Ovary (tissue), 9 donors: ENCODE results near the gene SDC4. TPM values are rescaled to one million over a fixed set of nuclear protein-coding genes. Genes with fewer than 3 reads are reported as not detected.

Experiments
- DNase-seq, 5 donors: peaks; one replicate each; pipeline ENCODE4 v3.0.0-alpha.2; 2019 to 2020
- H3K27ac ChIP-seq, 2 donors: fragments of 200-600 bp; one replicate each; pipeline versions ENCODE4 v1.5.1 to v1.8.0; 2019 to 2022
- H3K27me3 ChIP-seq: fragments of 200-600 bp; one replicate; pipeline ENCODE4 v1.8.0; 2022
- H3K36me3 ChIP-seq: fragments of 200-600 bp; sonication (generic); one replicate; pipeline ENCODE4 v1.5.1; 2019
- H3K4me1 ChIP-seq: one replicate; pipeline ENCODE4 v1.8.1; 2013; ENCODE audit warnings: mild to moderate bottlenecking, moderate library complexity; ENCODE audit not compliant: insufficient read depth
- H3K4me3 ChIP-seq: fragments of 200-600 bp; sonication (generic); one replicate; pipeline ENCODE4 v1.5.1; 2017
- H3K9me3 ChIP-seq, 2 donors: fragments of 200-600 bp in 1 of 2; sonication (generic) in 1 of 2; one replicate each; pipeline versions ENCODE4 v1.5.1 to v1.8.1; 2013 to 2019; ENCODE audit warnings: mild to moderate bottlenecking in 1 of 2, moderate library complexity in 1 of 2
- CTCF ChIP-seq, 3 donors: fragments of 450-650 bp in 2 of 3; fragments of 200-600 bp in 1 of 3; IDR thresholded peaks; one replicate each; pipeline versions ENCODE4 v1.5.1 to v1.8.0; 2016 to 2022; ENCODE audit warnings: antibody characterized with exemption in 3 of 3, mild to moderate bottlenecking in 1 of 3
- EP300 ChIP-seq: sonication (generic); formaldehyde crosslinking; IDR thresholded peaks from one replicate; pipeline ENCODE4 v1.6.1; 2017; ENCODE audit warnings: antibody characterized with exemption
- POLR2A ChIP-seq: fragments of 450-650 bp; IDR thresholded peaks from one replicate; pipeline ENCODE4 v1.6.1; 2017; ENCODE audit warnings: antibody characterized with exemption, mild to moderate bottlenecking, moderate library complexity
- WGBS, 3 donors: extraction: QIAGEN DNeasy Blood & Tissue Kit in 1 of 3; methylation state at CpG; one replicate each; pipeline versions ENCODE4 v1.1.5 to v1.1.7; 2013 to 2017; 5-methylcytosine and 5-hydroxymethylcytosine counted together
- intact Hi-C, 4 donors: fragments of 100-400 bp; cut with DNase I; formaldehyde crosslinking; loops; one replicate each; pipeline versions ENCODE4 v1.11.0 to v1.15.1; 2022 to 2023
- polyA plus RNA-seq, 2 donors: library from polyadenylated mRNA; stranded (reverse); fragments of 200-250 nt in 1 of 2; fragments of 350-450 nt in 1 of 2; fragmentation: Illumina TruSeq in 1 of 2; extraction: RNeasy Lipid Tissue Mini Kit (QIAGEN cat#74804) in 1 of 2; gene quantifications; one replicate each; pipeline ENCODE4 v1.2.3, GENCODE V29; 2013 to 2014
- total RNA-seq, 7 donors: library from RNA; depleted of rRNA in 2 of 7; stranded (reverse); fragments of >200 nt in 2 of 7; fragmentation: NEBNext Ultra II Directional in 3 of 7; extraction: Animal tissue kit (Norgen Biotek cat#: 25700) in 3 of 7; gene quantifications; one replicate each; pipeline versions ENCODE4 v1.1.0 to v1.2.4, GENCODE V29; 2016 to 2023
- donor health status: DM: no; HTN: no; CAD: no; lungs with moderate emphysema.
- donor health status: DM: no; HTN: no; CAD: no.
- donor health status: Bipolar disorder and iron deficiency.
- donor health status: DM: yes; HTN: yes; CAD: no.
- donor health status: DM: no; HTN: no; CAD: no.
- donor health status: DM: yes; HTN: yes; CAD: no.

The SDC4 gene
- total and polyA plus RNA-seq, 9 donors, result 12.9 to 269 (median 45.9) TPM

- no peaks in the 10 kb centered on the region for H3K4me1 ChIP-seq
- TF ChIP-seq POLR2A (no peak), EP300 (no peak), CTCF (IDR thresholded peaks at IDR 0.05) (no peak)
- no peak overlapping the region for H3K27ac ChIP-seq
- intact Hi-C loops, result loop anchor here (5.0 to 10.0 kb wide), 5 partner anchors 119 to 457 kb away; no protein-coding TSS in a partner anchor
- no peaks in the 10 kb centered on the region for H3K9me3 ChIP-seq
- no peaks in the 10 kb centered on the region for H3K36me3 ChIP-seq
- no peak overlapping the region for H3K4me3 ChIP-seq
- no peak for DNase-seq
- H3K27me3 ChIP-seq, result no peaks in the 10 kb centered on the region
- 52 to 65% (median 59%) methylated on average over 3 of the region's 3 CpGs for WGBS, 3 donors
These were observed 30.4 kb downstream of the SDC4 start for GRCh38 chr20:45317826-45318225.

GRCh38 chr20:45316150-45317080 lies 31.8 kb downstream of the SDC4 start:
- Histone ChIP-seq H3K4me1 (no peaks in the 10 kb centered on the region), H3K27ac (no peak overlapping the region), H3K36me3 (no peaks in the 10 kb centered on the region), H3K4me3 (no peak overlapping the region), H3K9me3 (no peaks in the 10 kb centered on the region), H3K27me3 (no peaks in the 10 kb centered on the region)
- intact Hi-C loops, result loop anchor here (5.0 to 10.0 kb wide), 5 partner anchors 121 to 458 kb away; no protein-coding TSS in a partner anchor
- DNase-seq, result no peak
- TF ChIP-seq CTCF (IDR thresholded peaks at IDR 0.05) (no peak), EP300 (no peak), POLR2A (no peak)
- WGBS, 3 donors, result 16 to 29% (median 22%) methylated on average over 70 to 71 of the region's 71 CpGs

GRCh38 chr20:45315672-45316071 lies 32.6 kb downstream of the SDC4 start:
- Histone ChIP-seq H3K4me1 (no peaks in the 10 kb centered on the region), H3K9me3 (no peaks in the 10 kb centered on the region), H3K27me3 (no peaks in the 10 kb centered on the region), H3K27ac (no peak overlapping the region), H3K4me3 (no peak overlapping the region), H3K36me3 (no peaks in the 10 kb centered on the region)
- 84 to 87% (median 86%) methylated on average over 4 of the region's 4 CpGs for WGBS, 3 donors
- no peak for TF ChIP-seq POLR2A
- no peak for TF ChIP-seq CTCF (IDR thresholded peaks at IDR 0.05)
- TF ChIP-seq EP300, result no peak
- intact Hi-C loops, result loop anchor here (5.0 to 10.0 kb wide), 5 partner anchors 122 to 459 kb away; no protein-coding TSS in a partner anchor
- no peak for DNase-seq

GRCh38 chr20:45313943-45314342 lies 34.3 kb downstream of the SDC4 start:
- no peaks in the 10 kb centered on the region for H3K27me3 ChIP-seq
- intact Hi-C loops, result loop anchor here in 1 of 4 donors (10.0 kb wide), 2 partner anchors 131 to 461 kb away; no protein-coding TSS in a partner anchor
- H3K9me3 ChIP-seq, result no peaks in the 10 kb centered on the region
- DNase-seq, result no peak
- 69 to 80% (median 71%) methylated on average over 11 of the region's 11 CpGs for WGBS, 3 donors
- TF ChIP-seq POLR2A, result no peak
- no peak for TF ChIP-seq EP300
- TF ChIP-seq CTCF (IDR thresholded peaks at IDR 0.05), result no peak
- H3K27ac ChIP-seq, result no peak overlapping the region
- H3K4me3 ChIP-seq, result no peak overlapping the region
- no peaks in the 10 kb centered on the region for H3K36me3 ChIP-seq
- H3K4me1 ChIP-seq, result no peaks in the 10 kb centered on the region
